ENCODE data around the gene NELL2. TPM values are rescaled to one million over a fixed set of nuclear protein-coding genes. Genes with fewer than 3 reads are reported as not detected.

NELL2 gene
- total RNA-seq, 4 donors from 2014 or later = 4.7 to 20.5 (median 9.3) TPM

- H3K9me3 ChIP-seq = no peaks in the 10 kb centered on the region
- DNase-seq (ENCODE audit: low spot score in 2 of 2) = no peak
- H3K27me3 ChIP-seq = no peaks in the 10 kb centered on the region
- no peaks in the 10 kb centered on the region for H3K36me3 ChIP-seq
- no peaks in the 10 kb centered on the region for H3K4me1 ChIP-seq
- H3K4me3 ChIP-seq = no peak overlapping the region
- no peak overlapping the region for H3K27ac ChIP-seq
- WGBS = 19% methylated on average over 1 of the region's 1 CpG
- TF ChIP-seq POLR2AphosphoS5 (IDR thresholded peaks at IDR 0.05) (no peak), POLR2A (IDR thresholded peaks at IDR 0.05) (no peak), CTCF (IDR thresholded peaks at IDR 0.05) (no peak), EP300 (IDR thresholded peaks at IDR 0.05) (no peak)
Observed at GRCh38 chr12:44674875-44675274, 201.2 kb downstream of the NELL2 start.

GRCh38 chr12:44673811-44674210, 202.3 kb downstream of the NELL2 start:
- WGBS = 59% methylated on average over 1 of the region's 1 CpG
- Histone ChIP-seq H3K4me1 (no peaks in the 10 kb centered on the region), H3K27ac (no peak overlapping the region), H3K4me3 (no peak overlapping the region), H3K36me3 (no peaks in the 10 kb centered on the region), H3K9me3 (peaks cover 2% of the 10 kb centered on the region), H3K27me3 (no peaks in the 10 kb centered on the region)
- DNase-seq (ENCODE audit: low spot score in 2 of 2) = no peak
- TF ChIP-seq POLR2A (IDR thresholded peaks at IDR 0.05) = no peak
- no peak for TF ChIP-seq CTCF (IDR thresholded peaks at IDR 0.05)
- TF ChIP-seq POLR2AphosphoS5 (IDR thresholded peaks at IDR 0.05) = no peak
- no peak for TF ChIP-seq EP300 (IDR thresholded peaks at IDR 0.05)

GRCh38 chr12:44672042-44672441, 204.1 kb downstream of the NELL2 start:
- WGBS = 93% methylated on average over 5 of the region's 5 CpGs
- Histone ChIP-seq H3K27me3 (no peaks in the 10 kb centered on the region), H3K36me3 (no peaks in the 10 kb centered on the region), H3K4me3 (no peak overlapping the region), H3K4me1 (no peaks in the 10 kb centered on the region), H3K9me3 (peaks cover 2% of the 10 kb centered on the region), H3K27ac (no peak overlapping the region)
- no peak for DNase-seq (ENCODE audit: low spot score in 2 of 2)
- TF ChIP-seq POLR2A (IDR thresholded peaks at IDR 0.05) (no peak), POLR2AphosphoS5 (IDR thresholded peaks at IDR 0.05) (no peak), CTCF (IDR thresholded peaks at IDR 0.05) (no peak), EP300 (IDR thresholded peaks at IDR 0.05) (no peak)

GRCh38 chr12:44668443-44668842, 207.7 kb downstream of the NELL2 start:
- Histone ChIP-seq H3K27ac (no peak overlapping the region), H3K4me1 (no peaks in the 10 kb centered on the region), H3K36me3 (no peaks in the 10 kb centered on the region), H3K9me3 (peaks cover 2% of the 10 kb centered on the region), H3K27me3 (no peaks in the 10 kb centered on the region), H3K4me3 (no peak overlapping the region)
- WGBS = 100% methylated on average over 4 of the region's 4 CpGs
- DNase-seq (ENCODE audit: low spot score in 2 of 2) = no peak
- TF ChIP-seq EP300 (IDR thresholded peaks at IDR 0.05) (no peak), POLR2A (IDR thresholded peaks at IDR 0.05) (no peak), CTCF (IDR thresholded peaks at IDR 0.05) (no peak), POLR2AphosphoS5 (IDR thresholded peaks at IDR 0.05) (no peak)

- TF ChIP-seq POLR2A (IDR thresholded peaks at IDR 0.05) (no peak), EP300 (IDR thresholded peaks at IDR 0.05) (no peak), POLR2AphosphoS5 (IDR thresholded peaks at IDR 0.05) (no peak), CTCF (IDR thresholded peaks at IDR 0.05) (no peak)
- peaks cover 2% of the 10 kb centered on the region for H3K9me3 ChIP-seq
- no peaks in the 10 kb centered on the region for H3K36me3 ChIP-seq
- no peak overlapping the region for H3K27ac ChIP-seq
- no peaks in the 10 kb centered on the region for H3K27me3 ChIP-seq
- H3K4me1 ChIP-seq = no peaks in the 10 kb centered on the region
- H3K4me3 ChIP-seq = no peak overlapping the region
- 82% methylated on average over 4 of the region's 4 CpGs for WGBS
- no peak for DNase-seq (ENCODE audit: low spot score in 2 of 2)
Observed at GRCh38 chr12:44667461-44667860, 208.7 kb downstream of the NELL2 start.

All from suprapubic skin (tissue), 4 donors.